D721Med (cell line): ENCODE data around the gene OR5AC2.

ENCODE experiments used
- DNase-seq: peaks from one replicate; pipeline ENCODE4 v3.0.0; 2011; ENCODE audit warnings: low spot score; ENCODE audit not compliant: insufficient read length
- FAIRE-seq: peaks from 2 replicates; lab custom pipeline; 2011; peaks lifted over from hg19 to GRCh38; lab: Jason Lieb, UNC
- TF ChIP-seq, protein P1 (sequence below): IDR thresholded peaks from 2 replicates; pipeline ENCODE4 v1.5.1; 2012; ENCODE audit warnings: mild to moderate bottlenecking, control low read depth; ENCODE audit not compliant: insufficient read depth; ENCODE audit errors: missing control alignments

Gene OR5AC2

DNA sequence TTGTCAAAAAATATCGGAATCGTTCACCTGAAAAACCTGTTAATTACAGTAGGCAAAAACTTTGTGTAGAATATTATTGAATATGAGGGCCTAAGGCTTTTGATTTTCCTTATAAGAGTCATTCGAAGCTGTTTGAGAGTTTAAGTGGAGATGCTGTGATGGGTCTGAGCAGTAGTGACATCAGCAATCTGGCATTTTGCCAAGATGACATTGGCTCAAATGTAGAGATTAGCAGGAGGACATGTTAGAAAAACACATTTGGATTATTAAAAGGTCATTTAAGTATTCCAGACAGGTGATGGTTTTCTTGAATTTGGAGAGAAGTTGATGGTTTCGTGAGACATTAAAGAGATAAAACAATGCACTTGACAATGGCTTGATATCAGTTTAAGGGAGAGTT, 12.9 kb downstream of the OR5AC2 start:
- TF ChIP-seq, protein P1, sequence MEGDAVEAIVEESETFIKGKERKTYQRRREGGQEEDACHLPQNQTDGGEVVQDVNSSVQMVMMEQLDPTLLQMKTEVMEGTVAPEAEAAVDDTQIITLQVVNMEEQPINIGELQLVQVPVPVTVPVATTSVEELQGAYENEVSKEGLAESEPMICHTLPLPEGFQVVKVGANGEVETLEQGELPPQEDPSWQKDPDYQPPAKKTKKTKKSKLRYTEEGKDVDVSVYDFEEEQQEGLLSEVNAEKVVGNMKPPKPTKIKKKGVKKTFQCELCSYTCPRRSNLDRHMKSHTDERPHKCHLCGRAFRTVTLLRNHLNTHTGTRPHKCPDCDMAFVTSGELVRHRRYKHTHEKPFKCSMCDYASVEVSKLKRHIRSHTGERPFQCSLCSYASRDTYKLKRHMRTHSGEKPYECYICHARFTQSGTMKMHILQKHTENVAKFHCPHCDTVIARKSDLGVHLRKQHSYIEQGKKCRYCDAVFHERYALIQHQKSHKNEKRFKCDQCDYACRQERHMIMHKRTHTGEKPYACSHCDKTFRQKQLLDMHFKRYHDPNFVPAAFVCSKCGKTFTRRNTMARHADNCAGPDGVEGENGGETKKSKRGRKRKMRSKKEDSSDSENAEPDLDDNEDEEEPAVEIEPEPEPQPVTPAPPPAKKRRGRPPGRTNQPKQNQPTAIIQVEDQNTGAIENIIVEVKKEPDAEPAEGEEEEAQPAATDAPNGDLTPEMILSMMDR = no peak
- DNase-seq (no peak), FAIRE-seq (no peak)

DNA sequence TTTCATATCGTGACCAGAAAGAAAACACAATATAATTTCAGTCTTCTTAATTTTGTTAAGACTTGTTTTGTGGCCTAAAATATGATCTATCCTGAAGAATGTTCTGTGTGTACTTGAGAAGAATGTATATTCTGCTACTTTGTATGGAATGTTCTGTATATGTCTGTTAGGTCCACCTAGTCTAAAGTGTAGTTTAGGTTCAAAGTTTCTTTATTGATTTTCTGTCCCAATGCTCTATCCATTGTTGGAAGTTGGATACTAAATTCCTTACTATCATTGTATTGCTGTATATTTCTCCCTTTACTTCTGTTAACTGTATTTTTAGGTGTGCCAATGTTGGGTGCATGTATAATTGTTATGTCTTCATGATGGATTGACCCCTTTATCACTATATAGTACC, 21.2 kb downstream of the OR5AC2 start:
- DNase-seq (no peak), FAIRE-seq (no peak)
- TF ChIP-seq, protein P1 = no peak

DNA sequence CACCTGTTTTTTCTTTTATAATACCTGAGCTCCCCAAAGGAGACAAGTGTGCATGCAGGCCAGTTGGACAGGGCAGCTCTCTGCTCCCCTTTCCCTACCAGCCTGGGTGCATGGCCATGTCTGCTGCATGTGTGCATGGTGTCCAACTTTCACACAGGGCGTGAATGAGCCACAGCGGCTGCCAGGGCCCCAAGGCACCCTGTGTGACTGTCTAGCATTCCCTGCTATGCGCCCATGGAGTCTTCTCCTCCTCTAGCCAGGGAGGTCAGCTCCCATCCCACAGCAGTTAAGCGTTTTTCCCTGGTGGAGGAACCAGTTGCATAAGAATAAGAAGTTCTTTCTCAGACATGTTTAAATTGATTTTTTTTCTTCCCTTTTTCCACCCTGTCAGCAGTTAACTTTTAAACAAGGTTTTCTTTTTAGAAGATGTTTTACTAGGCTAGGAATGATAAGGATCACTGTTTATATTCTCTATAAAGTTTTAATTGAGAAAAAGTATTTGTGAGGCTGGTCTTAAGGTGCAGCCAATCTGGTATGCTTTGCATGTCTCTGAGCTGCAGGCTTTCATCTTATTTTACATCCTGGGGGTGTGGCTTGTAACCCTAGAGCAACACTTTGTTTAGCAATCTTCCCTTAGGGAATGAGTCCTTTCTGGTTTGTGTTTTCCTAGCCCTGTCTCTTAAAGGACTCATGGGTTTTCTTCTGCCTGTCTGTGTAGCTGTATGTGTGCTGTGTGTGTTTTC, 23.0 kb downstream of the OR5AC2 start:
- DNase-seq = no peak
- FAIRE-seq = no peak
- TF ChIP-seq, protein P1 = no peak

DNA sequence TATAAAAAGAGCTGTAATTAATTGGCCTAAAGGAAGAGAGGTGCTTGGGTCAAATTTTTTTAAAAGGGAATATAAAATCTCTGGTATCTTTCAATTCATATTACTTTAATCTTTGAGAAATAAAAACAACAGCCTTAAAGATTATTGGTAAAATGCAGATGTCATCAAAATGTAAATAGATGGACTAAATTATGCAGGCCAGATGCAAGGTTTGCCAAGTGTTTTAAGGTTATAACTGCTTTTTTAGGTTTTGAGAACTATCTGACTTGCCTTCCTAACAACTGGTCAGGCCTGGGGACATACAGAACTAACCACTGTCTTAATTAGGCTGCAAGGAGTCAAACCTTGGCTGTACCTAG, 23.6 kb downstream of the OR5AC2 start:
- TF ChIP-seq, protein P1 = no peak
- no peak for DNase-seq
- FAIRE-seq = no peak

DNA sequence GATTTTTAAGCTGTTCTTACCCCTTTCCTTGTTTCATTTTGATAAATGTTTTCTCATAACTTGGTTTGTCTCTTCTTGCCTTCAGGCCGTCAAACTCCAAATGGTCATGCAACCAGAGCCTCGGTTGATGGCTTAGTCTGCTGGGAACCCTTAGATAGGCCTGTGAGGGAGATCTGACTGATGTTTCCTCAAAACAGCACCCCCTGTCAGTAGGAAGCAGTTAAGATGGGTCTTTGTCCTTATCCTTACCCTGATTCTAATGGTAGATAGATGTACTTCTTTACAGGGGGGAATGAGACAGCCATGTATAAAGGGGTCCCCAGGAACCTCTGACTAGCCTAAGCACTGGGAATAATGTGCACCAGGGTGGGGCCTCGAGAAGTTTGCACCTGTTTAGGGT, 27.3 kb downstream of the OR5AC2 start:
- TF ChIP-seq, protein P1 = no peak
- FAIRE-seq (no peak), DNase-seq (no peak)

DNA sequence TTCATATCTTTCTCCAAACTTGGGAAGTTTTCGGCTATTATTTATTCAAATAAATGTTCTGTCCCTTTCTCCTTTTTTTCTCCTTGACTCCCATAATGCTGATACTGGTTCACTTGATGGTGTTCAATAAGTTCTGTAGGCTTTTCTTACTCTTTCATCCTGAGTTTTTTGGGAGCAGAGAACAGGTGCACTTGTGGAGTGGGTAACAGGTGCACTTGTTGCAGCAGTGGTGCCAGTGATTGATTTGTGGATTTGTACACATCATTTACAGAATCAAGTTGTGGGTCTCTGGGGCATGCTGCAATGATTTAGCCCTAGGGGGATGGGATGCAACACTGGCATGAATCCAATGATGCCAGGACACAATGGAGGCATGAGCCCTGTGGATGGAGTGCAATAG, 28.7 kb downstream of the OR5AC2 start:
- DNase-seq (no peak), FAIRE-seq (no peak)
- TF ChIP-seq, protein P1 = no peak

DNA sequence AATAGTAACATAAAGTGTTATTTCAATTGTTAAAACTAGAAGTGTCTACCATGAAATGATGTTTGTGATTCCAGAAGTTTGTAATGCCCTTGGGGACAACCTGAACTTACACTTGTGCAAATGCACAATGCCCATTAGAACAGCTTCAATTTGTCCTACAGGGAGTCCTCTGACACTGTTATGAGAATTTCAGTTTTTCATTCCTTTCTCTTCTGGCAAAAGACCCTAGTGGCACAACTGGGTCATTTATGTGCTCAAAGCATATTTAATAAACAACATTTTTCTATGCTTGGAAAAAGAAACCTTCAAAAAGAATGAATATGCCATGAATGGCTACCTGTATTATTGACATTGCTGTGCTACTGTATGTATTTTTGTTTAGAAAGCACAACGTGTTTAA, 43.4 kb downstream of the OR5AC2 start, which contains the start of gene OR5H1:
TSS of gene OR5H1 (plus strand) at position 301 of the 400 bp plus-strand sequence. CDS start 1,977 bp downstream, outside the sequence.
- FAIRE-seq (no peak), DNase-seq (no peak)
- TF ChIP-seq, protein P1 = no peak
